Activated T-cell treated with anti-CD3 and anti-CD28 coated beads, Interleukin-2, amount 50 U/mL, for 4 hours (primary cell): ENCODE data around the gene FBLN1. TPM values are rescaled to one million over a fixed set of nuclear protein-coding genes. Genes with fewer than 3 reads are reported as not detected.

Experiments used
- ATAC-seq, 2 donors: fragments of 200-7000 bp; cut with Tn5 transposase; one replicate each; pipeline ENCODE4 v1.10.0; 2021
- DNase-seq: peaks from one replicate; pipeline ENCODE4 v3.0.0-alpha.2; 2020
- H3K27me3 Mint-ChIP-seq: one replicate; pipeline ENCODE4 v1.8.0; 2021; ENCODE audit warnings: low read depth, mixed read lengths
- H3K36me3 Mint-ChIP-seq: one replicate; pipeline ENCODE4 v1.8.0; 2022; ENCODE audit warnings: mixed read lengths; ENCODE audit not compliant: insufficient read depth
- H3K4me1 Mint-ChIP-seq: one replicate; pipeline ENCODE4 v1.8.0; 2021; ENCODE audit warnings: low read depth, mixed read lengths
- H3K4me3 Mint-ChIP-seq: one replicate; pipeline ENCODE4 v1.8.0; 2021; ENCODE audit warnings: mild to moderate bottlenecking, moderate library complexity, mixed read lengths
- H3K9me3 Mint-ChIP-seq: one replicate; pipeline ENCODE4 v1.8.0; 2021; ENCODE audit warnings: mixed read lengths
- total RNA-seq, 3 donors: library from RNA; stranded (reverse); gene quantifications; one replicate each; pipeline ENCODE4 v1.2.1, GENCODE V29; 2021

FBLN1 gene
- total RNA-seq, 3 donors from 2014 or later: 0.43 to 0.69 (median 0.46) TPM

DNA sequence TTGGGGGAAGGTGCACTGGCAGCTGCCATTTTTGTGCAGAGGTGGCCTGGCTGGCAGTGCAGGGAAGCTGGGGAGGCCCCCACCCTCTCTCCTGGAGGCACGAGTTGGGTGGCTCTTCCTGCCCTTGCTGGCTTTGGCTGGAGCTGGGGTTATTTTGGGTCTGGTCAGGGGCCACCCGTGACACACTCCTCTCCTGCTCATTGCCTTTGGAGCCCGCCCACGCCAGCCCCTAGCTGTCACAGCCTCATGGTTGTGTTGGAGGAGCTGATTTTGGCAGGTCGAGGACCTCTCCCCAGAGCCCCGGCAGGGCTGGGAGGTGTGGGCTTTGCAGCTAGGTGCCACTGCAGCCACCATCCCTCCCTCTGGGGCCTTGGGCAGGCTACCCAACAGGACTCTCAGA lies 21.5 kb downstream of the FBLN1 start:
- ATAC-seq: no peak
- Mint-ChIP-seq H3K27me3 (no peaks in the 10 kb centered on the region), H3K4me3 (no peak overlapping the region), H3K36me3 (no peaks in the 10 kb centered on the region), H3K4me1 (no peaks in the 10 kb centered on the region), H3K9me3 (no peaks in the 10 kb centered on the region)
- DNase-seq: no peak

DNA sequence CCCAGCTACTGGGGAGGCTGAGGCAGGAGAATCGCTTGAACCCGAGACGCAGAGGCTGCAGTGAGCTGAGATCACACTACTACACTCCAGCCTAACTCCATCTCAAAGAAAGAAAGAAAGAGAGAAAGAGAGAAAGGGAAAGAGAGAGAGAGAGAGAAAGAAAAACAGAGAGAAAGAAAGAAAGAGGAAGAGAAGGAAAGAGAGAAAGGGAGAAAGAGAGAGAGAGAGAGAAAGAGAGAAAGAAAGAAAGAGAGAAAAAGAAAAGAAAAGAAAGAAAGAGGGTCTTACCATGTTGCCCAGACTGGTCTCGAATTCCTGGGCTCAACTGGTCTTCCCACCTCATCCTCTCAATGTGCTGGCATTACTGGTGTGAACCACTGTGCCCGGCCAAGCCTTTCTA lies 22.3 kb downstream of the FBLN1 start:
- ATAC-seq (no peak), DNase-seq (no peak)
- Mint-ChIP-seq H3K27me3 (no peaks in the 10 kb centered on the region), H3K4me3 (no peak overlapping the region), H3K9me3 (no peaks in the 10 kb centered on the region), H3K4me1 (no peaks in the 10 kb centered on the region), H3K36me3 (no peaks in the 10 kb centered on the region)

DNA sequence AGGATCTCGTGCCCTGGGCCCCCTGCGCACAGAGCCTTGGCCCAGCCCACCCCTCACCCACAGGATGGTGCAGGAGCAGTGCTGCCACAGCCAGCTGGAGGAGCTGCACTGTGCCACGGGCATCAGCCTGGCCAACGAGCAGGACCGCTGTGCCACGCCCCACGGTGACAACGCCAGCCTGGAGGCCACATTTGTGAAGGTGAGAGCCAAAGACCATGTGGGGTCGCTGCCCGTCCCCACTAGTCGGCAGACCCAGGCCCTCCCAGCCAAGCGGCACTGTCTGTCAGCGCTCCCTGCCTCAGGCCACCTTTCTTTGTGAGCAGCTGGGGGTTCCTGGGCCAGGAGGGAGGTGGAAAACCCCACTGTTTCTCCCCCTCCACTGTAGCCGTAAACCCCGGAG lies 22.8 kb downstream of the FBLN1 start:
- no peak for ATAC-seq
- Mint-ChIP-seq H3K4me3 (no peak overlapping the region), H3K27me3 (no peaks in the 10 kb centered on the region), H3K4me1 (no peaks in the 10 kb centered on the region), H3K36me3 (no peaks in the 10 kb centered on the region), H3K9me3 (no peaks in the 10 kb centered on the region)
- no peak for DNase-seq

DNA sequence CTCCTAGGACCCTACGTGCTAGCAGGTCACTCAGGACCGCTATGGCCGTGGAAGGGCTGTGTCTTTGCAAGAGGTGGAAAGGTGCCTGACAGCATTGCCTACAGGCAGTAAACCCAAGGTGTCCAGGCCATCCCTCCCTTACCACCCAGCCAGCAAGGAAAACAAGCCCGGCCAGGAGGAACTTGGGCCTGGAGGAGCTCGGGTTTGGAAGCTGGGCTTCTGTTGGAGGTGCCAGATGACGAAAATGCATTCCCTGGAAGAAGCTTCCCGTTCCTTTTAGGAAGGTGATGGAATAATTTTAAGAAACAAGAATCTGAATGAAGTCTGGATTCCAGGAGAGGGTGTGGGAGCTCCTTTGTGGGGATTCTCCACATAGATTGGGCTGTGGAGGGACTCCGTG lies 23.6 kb downstream of the FBLN1 start:
- no peak for DNase-seq
- no peak for ATAC-seq
- Mint-ChIP-seq H3K36me3 (no peaks in the 10 kb centered on the region), H3K4me1 (no peaks in the 10 kb centered on the region), H3K4me3 (no peak overlapping the region), H3K9me3 (no peaks in the 10 kb centered on the region), H3K27me3 (no peaks in the 10 kb centered on the region)

DNA sequence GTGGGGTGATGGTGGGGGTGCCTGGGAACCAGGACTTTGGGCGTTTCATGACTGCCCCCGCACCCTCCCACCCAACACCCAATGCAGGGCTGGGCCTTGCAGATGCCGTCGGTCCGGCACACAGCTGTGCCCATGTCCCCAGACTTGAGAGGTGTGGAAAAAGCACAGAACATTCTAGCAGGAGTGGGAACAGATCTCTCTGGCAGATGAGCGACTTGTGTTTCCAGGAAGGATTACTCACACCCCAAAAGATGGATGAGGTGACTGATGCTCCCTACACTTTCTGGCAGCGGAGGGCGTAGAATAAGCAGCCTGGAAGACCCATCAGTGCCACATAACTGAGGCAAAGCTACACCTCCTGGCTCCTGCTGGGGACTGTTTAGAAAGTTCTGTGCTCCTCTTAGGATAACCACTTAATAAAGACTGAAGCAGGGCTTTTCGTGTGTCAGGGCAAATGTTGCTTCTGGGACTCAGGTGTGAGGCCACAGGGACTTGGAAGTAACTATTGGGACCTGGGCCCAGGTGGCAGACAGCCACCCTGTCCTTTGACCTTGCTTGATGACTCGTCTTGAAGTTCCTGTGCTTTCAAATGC lies 24.2 kb downstream of the FBLN1 start:
- Mint-ChIP-seq H3K4me1 (no peaks in the 10 kb centered on the region), H3K4me3 (no peak overlapping the region), H3K36me3 (no peaks in the 10 kb centered on the region), H3K27me3 (no peaks in the 10 kb centered on the region), H3K9me3 (no peaks in the 10 kb centered on the region)
- no peak for DNase-seq
- ATAC-seq: no peak

DNA sequence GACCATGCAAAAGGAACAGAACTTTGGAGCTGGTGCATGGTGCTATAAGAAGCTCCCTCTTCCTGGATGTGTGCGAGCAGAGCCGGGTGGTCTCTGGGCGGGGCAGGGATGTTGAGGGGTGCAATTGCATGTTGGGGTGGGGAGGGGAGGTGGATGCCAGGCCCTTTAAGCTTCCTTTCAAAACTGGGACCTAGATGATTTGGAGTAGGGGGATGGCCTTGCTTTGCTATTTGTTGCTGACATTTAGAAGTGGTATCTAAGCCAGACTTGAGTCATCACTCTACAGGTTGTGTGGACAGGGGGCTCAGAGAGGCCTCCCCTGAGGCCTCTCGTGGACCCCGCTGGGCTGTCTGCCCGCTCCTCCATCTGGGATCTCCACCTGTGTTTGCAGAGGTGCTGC lies 24.8 kb downstream of the FBLN1 start:
- Mint-ChIP-seq H3K36me3 (no peaks in the 10 kb centered on the region), H3K4me1 (no peaks in the 10 kb centered on the region), H3K4me3 (no peak overlapping the region), H3K27me3 (no peaks in the 10 kb centered on the region), H3K9me3 (no peaks in the 10 kb centered on the region)
- ATAC-seq (no peak), DNase-seq (no peak)

DNA sequence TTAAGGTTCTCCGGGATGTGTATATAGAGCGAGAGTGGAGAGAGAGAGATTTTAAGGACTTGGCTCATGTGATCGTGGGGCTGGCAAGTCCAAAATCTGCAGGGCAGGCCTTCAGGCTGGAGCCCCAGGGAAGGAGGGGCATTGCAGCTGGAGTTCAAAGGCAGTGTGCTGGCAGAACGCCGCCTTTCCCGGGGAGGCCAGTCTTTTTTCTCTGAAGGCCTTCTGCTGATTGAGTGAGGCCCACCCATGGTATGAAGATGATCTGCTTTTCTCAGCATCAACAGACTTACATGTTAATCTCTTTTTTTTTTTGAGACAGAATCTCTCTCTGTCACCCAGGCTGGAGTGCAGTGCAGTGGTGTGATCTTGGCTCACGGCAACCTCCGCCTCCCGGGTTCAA lies 25.4 kb downstream of the FBLN1 start:
- H3K9me3 Mint-ChIP-seq: no peaks in the 10 kb centered on the region
- H3K36me3 Mint-ChIP-seq: no peaks in the 10 kb centered on the region
- no peak overlapping the region for H3K4me3 Mint-ChIP-seq
- no peaks in the 10 kb centered on the region for H3K27me3 Mint-ChIP-seq
- DNase-seq (no peak), ATAC-seq (no peak)
- no peaks in the 10 kb centered on the region for H3K4me1 Mint-ChIP-seq

DNA sequence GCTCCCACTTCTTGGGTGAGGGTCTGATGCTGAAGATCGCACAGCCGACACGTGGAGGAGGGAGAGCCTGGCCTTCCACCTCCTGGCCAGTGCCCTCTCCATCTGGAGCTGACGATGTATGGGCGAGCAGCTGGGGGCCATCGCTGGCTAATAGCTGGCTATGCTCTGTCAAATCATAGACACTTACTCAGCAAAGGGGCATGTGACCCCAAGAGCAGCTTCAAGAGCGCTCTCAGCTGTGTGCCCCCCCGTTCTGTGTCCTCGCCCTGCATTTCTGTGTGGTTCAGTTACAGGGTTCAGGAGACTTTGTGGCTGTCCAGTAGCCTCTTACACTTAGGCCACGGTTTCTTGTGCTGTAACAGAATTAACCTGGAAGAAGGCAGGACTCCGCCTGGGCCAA lies 26.4 kb downstream of the FBLN1 start:
- DNase-seq (no peak), ATAC-seq (no peak)
- no peaks in the 10 kb centered on the region for H3K9me3 Mint-ChIP-seq
- no peaks in the 10 kb centered on the region for H3K4me1 Mint-ChIP-seq
- H3K36me3 Mint-ChIP-seq: no peaks in the 10 kb centered on the region
- no peak overlapping the region for H3K4me3 Mint-ChIP-seq
- no peaks in the 10 kb centered on the region for H3K27me3 Mint-ChIP-seq

DNA sequence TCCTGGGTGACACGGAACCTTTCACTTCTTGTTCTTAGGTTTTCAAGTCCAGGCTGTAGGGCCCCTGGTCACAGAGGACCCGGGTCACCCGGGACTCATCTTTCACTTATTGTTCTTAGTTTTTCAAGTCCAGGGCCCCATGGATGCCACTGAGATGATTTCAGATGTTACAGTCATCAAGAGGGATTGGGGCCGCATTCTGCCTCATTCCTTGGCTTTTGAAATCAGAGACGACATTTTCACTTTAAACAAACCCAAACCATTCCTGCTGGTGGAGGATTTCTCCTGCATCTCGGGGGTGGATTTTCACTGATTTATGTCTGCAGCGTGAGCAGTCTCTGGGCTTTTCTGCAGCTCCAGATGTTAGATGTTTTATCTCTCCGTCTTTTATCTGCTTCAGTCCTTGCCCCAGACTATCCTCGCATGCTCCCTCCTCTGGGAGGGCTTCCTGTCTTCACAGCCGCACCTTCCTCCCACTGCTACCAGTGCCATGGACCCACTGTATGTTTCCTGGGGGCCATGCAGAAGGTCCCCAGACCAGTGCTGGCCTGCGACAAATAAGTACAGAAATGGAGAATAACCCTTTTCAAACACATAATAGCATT lies 27.4 kb downstream of the FBLN1 start:
- Mint-ChIP-seq H3K9me3 (no peaks in the 10 kb centered on the region), H3K36me3 (no peaks in the 10 kb centered on the region), H3K4me3 (no peak overlapping the region), H3K27me3 (no peaks in the 10 kb centered on the region), H3K4me1 (no peaks in the 10 kb centered on the region)
- ATAC-seq: no peak
- DNase-seq: no peak

DNA sequence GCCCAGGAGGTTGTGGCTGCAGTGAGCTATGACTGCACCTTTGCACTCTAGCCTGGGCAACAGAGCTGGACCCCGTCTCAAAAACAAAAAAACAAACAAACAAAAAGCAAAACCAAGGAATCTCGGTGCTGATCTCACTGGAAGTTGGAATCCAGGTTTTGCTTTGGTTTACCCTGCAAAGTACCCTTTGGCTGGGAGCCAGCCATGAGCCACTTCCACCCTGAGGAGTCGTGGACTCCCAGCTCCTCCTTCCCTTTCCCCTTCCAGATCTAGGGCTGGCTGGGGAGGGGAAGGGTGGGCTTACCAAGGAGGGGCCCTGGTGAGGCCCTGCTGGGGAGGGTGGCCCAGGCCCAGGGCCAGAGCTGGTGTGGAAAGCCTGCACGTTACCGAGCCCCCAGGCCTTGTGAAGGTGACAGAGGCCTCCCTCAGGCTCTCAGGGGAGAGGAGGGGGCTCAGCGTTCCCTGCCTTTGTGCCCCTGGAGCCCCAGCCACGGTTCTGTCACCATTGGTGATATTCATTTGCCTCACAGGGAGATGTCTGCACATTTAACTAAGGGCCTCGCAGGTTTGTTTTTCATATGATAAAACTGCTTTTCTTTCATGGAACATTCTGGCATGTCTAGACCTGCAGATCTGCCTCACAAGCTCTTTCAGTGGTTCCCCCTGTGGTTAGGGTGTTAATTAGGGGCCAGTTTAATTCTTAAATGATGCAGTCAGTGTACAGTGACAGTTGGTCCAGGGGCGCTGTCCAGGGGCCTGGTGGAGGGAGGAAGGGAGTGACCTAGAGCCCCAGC lies 29.0 kb downstream of the FBLN1 start:
- no peak for ATAC-seq
- H3K4me1 Mint-ChIP-seq: no peaks in the 10 kb centered on the region
- no peak for DNase-seq
- no peaks in the 10 kb centered on the region for H3K27me3 Mint-ChIP-seq
- H3K9me3 Mint-ChIP-seq: no peaks in the 10 kb centered on the region
- no peak overlapping the region for H3K4me3 Mint-ChIP-seq
- H3K36me3 Mint-ChIP-seq: no peaks in the 10 kb centered on the region

DNA sequence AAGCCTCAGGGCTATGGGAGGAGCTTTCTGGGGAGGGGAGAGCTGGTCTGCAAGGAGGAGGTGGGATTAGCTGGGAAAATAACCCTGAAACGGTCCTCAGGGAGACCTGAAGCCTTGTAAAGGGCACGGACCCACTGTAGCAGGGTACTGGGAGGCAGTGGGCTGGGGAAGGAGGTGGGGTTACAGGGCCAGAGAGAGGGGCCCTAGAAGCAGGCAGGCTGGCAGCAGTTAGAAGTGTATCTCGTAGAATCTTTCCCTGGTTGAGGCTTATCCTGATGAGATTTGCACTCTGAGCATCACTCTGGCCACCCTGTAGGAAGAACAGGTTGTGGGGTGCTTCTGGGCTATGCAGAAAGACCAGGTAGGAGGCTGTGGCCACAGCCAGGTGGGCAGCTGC lies 29.6 kb downstream of the FBLN1 start:
- Mint-ChIP-seq H3K9me3 (no peaks in the 10 kb centered on the region), H3K4me1 (no peaks in the 10 kb centered on the region), H3K4me3 (no peak overlapping the region), H3K27me3 (no peaks in the 10 kb centered on the region), H3K36me3 (no peaks in the 10 kb centered on the region)
- no peak for ATAC-seq
- no peak for DNase-seq

DNA sequence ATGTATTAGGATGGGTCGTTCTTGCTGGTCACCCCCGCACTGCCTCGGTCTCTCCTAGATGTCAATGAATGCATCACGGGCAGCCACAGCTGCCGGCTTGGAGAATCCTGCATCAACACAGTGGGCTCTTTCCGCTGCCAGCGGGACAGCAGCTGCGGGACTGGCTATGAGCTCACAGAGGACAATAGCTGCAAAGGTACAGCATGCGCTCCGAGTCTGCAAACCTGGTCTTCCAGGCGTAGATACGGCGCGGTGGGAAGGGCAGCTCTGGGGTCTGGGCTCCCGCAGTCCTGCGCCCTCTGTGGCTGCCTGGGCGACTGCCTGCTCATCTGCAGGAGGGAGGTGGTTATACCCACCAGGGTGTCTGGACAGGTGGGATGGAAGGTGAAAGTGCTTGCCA lies 31.0 kb downstream of the FBLN1 start:
- Mint-ChIP-seq H3K27me3 (peaks cover 2% of the 10 kb centered on the region), H3K4me1 (no peaks in the 10 kb centered on the region), H3K9me3 (no peaks in the 10 kb centered on the region), H3K4me3 (no peak overlapping the region), H3K36me3 (no peaks in the 10 kb centered on the region)
- ATAC-seq (no peak), DNase-seq (no peak)

DNA sequence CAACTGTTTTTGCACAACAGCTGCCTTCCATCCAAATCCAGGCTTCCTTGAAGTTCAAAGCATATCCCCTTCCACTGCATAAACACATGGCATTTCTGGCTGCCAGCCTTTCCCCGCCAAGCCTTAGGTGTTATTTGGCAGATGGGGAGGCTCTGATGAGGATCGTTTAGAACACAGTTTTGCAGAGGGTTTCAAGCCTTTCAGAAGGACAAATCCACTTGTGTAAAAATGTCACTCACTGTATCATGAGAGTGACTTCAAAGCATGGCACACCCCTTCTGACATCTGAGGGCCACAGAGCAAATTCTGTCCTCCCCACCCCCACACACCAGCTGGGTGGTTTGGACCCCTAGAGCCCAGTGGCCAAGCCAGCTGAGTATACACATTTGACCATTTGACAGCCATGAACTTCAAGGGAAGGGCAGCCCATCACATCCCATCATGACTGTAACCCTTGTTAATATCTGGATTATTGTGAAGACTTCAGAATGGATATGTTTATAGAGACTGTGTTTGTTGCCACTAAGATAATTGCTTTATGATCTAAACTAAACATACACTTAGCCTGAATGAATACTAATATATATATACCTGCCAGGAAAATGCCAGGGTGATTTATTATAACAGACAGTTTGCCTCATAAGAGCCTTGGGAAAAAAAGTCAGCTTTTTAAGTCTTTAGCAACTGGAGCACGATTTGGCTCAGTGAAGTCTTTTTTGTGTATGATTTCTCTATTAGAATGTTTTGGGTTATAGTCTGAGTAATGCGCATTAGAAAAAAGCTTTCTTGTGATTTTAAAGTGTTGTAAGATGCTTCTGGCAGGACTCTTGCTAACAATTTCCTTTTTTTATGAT lies 31.9 kb downstream of the FBLN1 start:
- no peaks in the 10 kb centered on the region for H3K9me3 Mint-ChIP-seq
- no peak for ATAC-seq
- no peaks in the 10 kb centered on the region for H3K4me1 Mint-ChIP-seq

DNA sequence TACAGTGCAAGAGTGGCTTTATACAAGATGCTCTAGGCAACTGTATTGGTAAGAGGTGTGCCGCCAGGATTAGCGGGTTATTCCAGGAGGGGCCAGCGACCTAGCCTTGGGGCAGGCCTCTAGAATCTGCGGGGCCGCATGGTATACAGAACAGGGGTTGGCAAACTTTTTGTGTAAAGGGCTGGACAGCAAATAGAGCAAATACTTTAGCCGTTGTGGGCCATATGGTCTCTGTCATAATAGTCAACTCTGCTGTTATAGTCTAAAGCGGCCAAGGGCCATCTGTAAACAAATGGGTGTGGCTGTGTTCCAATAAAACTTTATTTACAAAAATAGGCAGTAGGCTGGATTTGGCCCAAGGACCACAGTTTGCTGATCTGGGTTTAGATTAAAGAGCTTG lies 32.6 kb downstream of the FBLN1 start:
- DNase-seq: no peak
- Mint-ChIP-seq H3K4me3 (no peak overlapping the region), H3K4me1 (no peaks in the 10 kb centered on the region), H3K27me3 (peaks cover 7% of the 10 kb centered on the region), H3K36me3 (no peaks in the 10 kb centered on the region), H3K9me3 (no peaks in the 10 kb centered on the region)
- ATAC-seq: no peak

More for the DNA sequence above, 31.9 kb downstream of the FBLN1 start:
- H3K36me3 Mint-ChIP-seq: no peaks in the 10 kb centered on the region
- no peak overlapping the region for H3K4me3 Mint-ChIP-seq
- DNase-seq: no peak
- peaks cover 5% of the 10 kb centered on the region for H3K27me3 Mint-ChIP-seq
